ENCODE data around the gene TMEM150B. TPM values are rescaled to one million over a fixed set of nuclear protein-coding genes. Genes with fewer than 3 reads are reported as not detected.

TMEM150B gene
- total RNA-seq, result under 1 TPM in 1 of 5 donors, not detected in 4; 0.47 TPM
- not detected for total RNA-seq (2013)
- 0 to 3.2 (median 0) reads per million in 29 experiments for total RNA-seq

GRCh38 chr19:55325172-55325571, at the start of gene TMEM150B:
Gene TMEM150B (minus strand): TSS chr19:55325341. CDS start chr19:55321036, 4,305 bp downstream.
- no peaks in the 10 kb centered on the region for H3K4me1 Mint-ChIP-seq
- ATAC-seq (replicated peaks in 1 of 4), result no peak
- Histone ChIP-seq H3K27ac (ENCODE audit: low read length) (no peak within 1 kb of the TSS), H3K4me1 (ENCODE audit: control insufficient read depth in 1 of 2, extremely low read depth in 1 of 2, insufficient read depth in 2 of 2, low read length in 2 of 2) (no peaks in the 10 kb centered on the region), H3K4me3 (ENCODE audit: control insufficient read depth in 1 of 2, extremely low read depth in 1 of 2, low read length in 1 of 2) (no peak within 1 kb of the TSS), H3K9me3 (no peaks in the 10 kb centered on the region), H3K36me3 (ENCODE audit: control insufficient read depth in 2 of 2, extremely low read depth in 1 of 2, insufficient read depth in 1 of 2, low read length in 1 of 2) (no peaks in the 10 kb centered on the region), H3K27me3 (replicated peaks in 1 of 2; ENCODE audit: control insufficient read depth in 2 of 2, extremely low read depth in 1 of 2, insufficient read depth in 2 of 2, low read length in 1 of 2) (peaks cover 0 to 33% of the 10 kb centered on the region in 2 experiments)
- no peaks in the 10 kb centered on the region for H3K36me3 Mint-ChIP-seq
- no peak for DNase-seq
- no peaks in the 10 kb centered on the region for H3K9me3 Mint-ChIP-seq
- 18% methylated on average over 4 of the region's 14 CpGs for WGBS (ENCODE audit: insufficient coverage)
- H3K4me3 Mint-ChIP-seq, result no peak within 1 kb of the TSS
- CTCF ChIA-PET, result no interaction called here
- POLR2A ChIA-PET, result interaction anchor here in 1 of 2 donors (0.7 kb wide), 1 partner anchor 48 kb away, joined by 4 read pairs; no protein-coding TSS in a partner anchor
- H3K27ac Mint-ChIP-seq, result no peak within 1 kb of the TSS
- H3K27me3 Mint-ChIP-seq, result peaks cover 5 to 23% of the 10 kb centered on the region in 2 donors

- Mint-ChIP-seq H3K9me3 (no peaks in the 10 kb centered on the region), H3K27me3 (peaks cover 27 to 43% of the 10 kb centered on the region in 2 donors), H3K27ac (peak overlapping the region in 1 of 2 donors; percentile 2), H3K4me1 (peaks cover 9 to 14% (median 14%) of the 10 kb centered on the region in 3 donors), H3K36me3 (no peaks in the 10 kb centered on the region), H3K4me3 (no peak overlapping the region)
- peaks cover 0 to 12% of the 10 kb centered on the region in 2 experiments for H3K4me1 ChIP-seq (ENCODE audit: control insufficient read depth in 1 of 2, extremely low read depth in 1 of 2, insufficient read depth in 2 of 2, low read length in 2 of 2)
- ChIA-PET POLR2A (interaction anchor here in 1 of 2 donors (0.7 kb wide), 1 partner anchor 52 kb away, joined by 4 read pairs; no protein-coding TSS in a partner anchor), CTCF (no interaction called here)
- ATAC-seq (replicated peaks in 1 of 4), result no peak
- H3K9me3 ChIP-seq, result no peaks in the 10 kb centered on the region
- peaks cover 4 to 76% of the 10 kb centered on the region in 2 experiments for H3K27me3 ChIP-seq (replicated peaks in 1 of 2; ENCODE audit: control insufficient read depth in 2 of 2, extremely low read depth in 1 of 2, insufficient read depth in 2 of 2, low read length in 1 of 2)
- peaks cover 0 to 4% of the 10 kb centered on the region in 2 donors for H3K36me3 ChIP-seq (ENCODE audit: control insufficient read depth in 2 of 2, extremely low read depth in 1 of 2, insufficient read depth in 1 of 2, low read length in 1 of 2)
- H3K4me3 ChIP-seq (ENCODE audit: control insufficient read depth in 1 of 2, extremely low read depth in 1 of 2, low read length in 1 of 2), result no peak overlapping the region
- WGBS (ENCODE audit: insufficient coverage), result 44% methylated on average over 17 of the region's 31 CpGs
- DNase-seq, result no peak
- no peak overlapping the region for H3K27ac ChIP-seq (ENCODE audit: low read length)
These were observed 49.0 kb upstream of the TMEM150B start for GRCh38 chr19:55373993-55374757.

- peaks cover 27 to 48% of the 10 kb centered on the region in 2 donors for H3K27me3 Mint-ChIP-seq
These were observed 48.3 kb upstream of the TMEM150B start for GRCh38 chr19:55373306-55373992.

GRCh38 chr19:55372316-55373081, 47.4 kb upstream of the TMEM150B start:
- ChIA-PET POLR2A (interaction anchor here in 1 of 2 donors (0.6 kb wide), 1 partner anchor 47 kb away, joined by 4 read pairs; no protein-coding TSS in a partner anchor), CTCF (interaction anchor here (0.5 kb wide), 2 partner anchors 34 to 169 kb away, joined by 3 read pairs; no protein-coding TSS in a partner anchor)
- Histone ChIP-seq H3K27ac (ENCODE audit: low read length) (no peak overlapping the region), H3K4me1 (ENCODE audit: control insufficient read depth in 1 of 2, extremely low read depth in 1 of 2, insufficient read depth in 2 of 2, low read length in 2 of 2) (peaks cover 0 to 18% of the 10 kb centered on the region in 2 experiments), H3K9me3 (no peaks in the 10 kb centered on the region), H3K27me3 (replicated peaks in 1 of 2; ENCODE audit: control insufficient read depth in 2 of 2, extremely low read depth in 1 of 2, insufficient read depth in 2 of 2, low read length in 1 of 2) (peaks cover 4 to 93% of the 10 kb centered on the region in 2 experiments), H3K36me3 (ENCODE audit: control insufficient read depth in 2 of 2, extremely low read depth in 1 of 2, insufficient read depth in 1 of 2, low read length in 1 of 2) (peaks cover 0 to 4% of the 10 kb centered on the region in 2 donors), H3K4me3 (ENCODE audit: control insufficient read depth in 1 of 2, extremely low read depth in 1 of 2, low read length in 1 of 2) (no peak overlapping the region)
- WGBS (ENCODE audit: insufficient coverage), result 38% methylated on average over 17 of the region's 24 CpGs
- Mint-ChIP-seq H3K27ac (no peak overlapping the region), H3K27me3 (peaks cover 27 to 52% of the 10 kb centered on the region in 2 donors), H3K36me3 (no peaks in the 10 kb centered on the region), H3K4me1 (peaks cover 9 to 16% (median 14%) of the 10 kb centered on the region in 3 donors), H3K4me3 (no peak overlapping the region), H3K9me3 (no peaks in the 10 kb centered on the region)
- ATAC-seq (replicated peaks in 1 of 4) (no peak), DNase-seq (peak in 1 of 35 experiments; percentile 25)

More at GRCh38 chr19:55373306-55373992, 48.3 kb upstream of the TMEM150B start:
- POLR2A ChIA-PET, result no interaction called here
- Mint-ChIP-seq H3K9me3 (no peaks in the 10 kb centered on the region), H3K27ac (peak overlapping the region in 1 of 2 donors; percentile 2), H3K4me3 (no peak overlapping the region), H3K4me1 (peaks cover 9 to 14% (median 14%) of the 10 kb centered on the region in 3 donors), H3K36me3 (no peaks in the 10 kb centered on the region)
- Histone ChIP-seq H3K36me3 (ENCODE audit: control insufficient read depth in 2 of 2, extremely low read depth in 1 of 2, insufficient read depth in 1 of 2, low read length in 1 of 2) (peaks cover 0 to 4% of the 10 kb centered on the region in 2 donors), H3K27ac (ENCODE audit: low read length) (no peak overlapping the region), H3K27me3 (replicated peaks in 1 of 2; ENCODE audit: control insufficient read depth in 2 of 2, extremely low read depth in 1 of 2, insufficient read depth in 2 of 2, low read length in 1 of 2) (peaks cover 4 to 84% of the 10 kb centered on the region in 2 experiments), H3K4me1 (ENCODE audit: control insufficient read depth in 1 of 2, extremely low read depth in 1 of 2, insufficient read depth in 2 of 2, low read length in 2 of 2) (peaks cover 0 to 18% of the 10 kb centered on the region in 2 experiments), H3K4me3 (ENCODE audit: control insufficient read depth in 1 of 2, extremely low read depth in 1 of 2, low read length in 1 of 2) (no peak overlapping the region), H3K9me3 (no peaks in the 10 kb centered on the region)
- CTCF ChIA-PET, result interaction anchor here in 1 of 2 donors (0.5 kb wide), 1 partner anchor 170 kb away, joined by 3 read pairs; no protein-coding TSS in a partner anchor
- no peak for DNase-seq
- 36% methylated on average over 6 of the region's 9 CpGs for WGBS (ENCODE audit: insufficient coverage)
- no peak for ATAC-seq (replicated peaks in 1 of 4)

- ATAC-seq (replicated peaks in 1 of 4), result no peak
These were observed 45.3 kb upstream of the TMEM150B start, which contains the start of gene IL11 for GRCh38 chr19:55370305-55370988. Gene IL11 (minus strand): TSS chr19:55370463. CDS start chr19:55370310, 153 bp downstream.

More at GRCh38 chr19:55370305-55370988, 45.3 kb upstream of the TMEM150B start, which contains the start of gene IL11:
- H3K27ac Mint-ChIP-seq, result peak within 1 kb of the TSS in 1 of 2 donors; percentile 39
- Histone ChIP-seq H3K27me3 (replicated peaks in 1 of 2; ENCODE audit: control insufficient read depth in 2 of 2, extremely low read depth in 1 of 2, insufficient read depth in 2 of 2, low read length in 1 of 2) (peaks cover 4 to 94% of the 10 kb centered on the region in 2 experiments), H3K36me3 (ENCODE audit: control insufficient read depth in 2 of 2, extremely low read depth in 1 of 2, insufficient read depth in 1 of 2, low read length in 1 of 2) (no peaks in the 10 kb centered on the region), H3K4me3 (ENCODE audit: control insufficient read depth in 1 of 2, extremely low read depth in 1 of 2, low read length in 1 of 2) (peak within 1 kb of the TSS; percentile 17 to 56), H3K27ac (ENCODE audit: low read length) (no peak within 1 kb of the TSS), H3K4me1 (ENCODE audit: control insufficient read depth in 1 of 2, extremely low read depth in 1 of 2, insufficient read depth in 2 of 2, low read length in 2 of 2) (peaks cover 0 to 18% of the 10 kb centered on the region in 2 experiments), H3K9me3 (no peaks in the 10 kb centered on the region)
- peak within 1 kb of the TSS; percentile 59 to 81 (median 65) for H3K4me3 Mint-ChIP-seq
- DNase-seq, result no peak
- H3K9me3 Mint-ChIP-seq, result no peaks in the 10 kb centered on the region
- peaks cover 27 to 47% of the 10 kb centered on the region in 2 donors for H3K27me3 Mint-ChIP-seq
- H3K4me1 Mint-ChIP-seq, result peaks cover 9 to 16% (median 14%) of the 10 kb centered on the region in 3 donors
- ChIA-PET CTCF (no interaction called here), POLR2A (no interaction called here)
- no peaks in the 10 kb centered on the region for H3K36me3 Mint-ChIP-seq
- 10% methylated on average over 2 of the region's 32 CpGs for WGBS (ENCODE audit: insufficient coverage)
